Transverse colon (tissue), 3 donors: Measurements from ENCODE around the gene L3MBTL4.

Experiments
- CTCF ChIP-seq, 5 experiments: fragments of 200-600 bp in 3 of 5; fragments of 450-650 bp in 2 of 5; sonication (generic) in 3 of 5; IDR thresholded peaks; 1 replicate in 2 of 5; 2 replicates in 3 of 5; pipeline ENCODE4 v1.5.1; 2016 to 2017; ENCODE audit warnings: antibody characterized with exemption in 5 of 5, inconsistent platforms in 3 of 5, mild to moderate bottlenecking in 2 of 5, moderate library complexity in 1 of 5
- EP300 ChIP-seq: sonication (generic); formaldehyde crosslinking; IDR thresholded peaks from one replicate; pipeline ENCODE4 v1.6.1; 2017; ENCODE audit warnings: antibody characterized with exemption, low read depth
- POLR2A ChIP-seq: fragments of 450-650 bp; IDR thresholded peaks from one replicate; pipeline ENCODE4 v1.6.1; 2016; ENCODE audit warnings: antibody characterized with exemption, mild to moderate bottlenecking, moderate library complexity

- TF ChIP-seq CTCF (IDR thresholded peaks at IDR 0.05) (no peak), POLR2A (no peak), EP300 (no peak)
Observed at GRCh38 chr18:6396847-6397246, 17.9 kb downstream of the L3MBTL4 start.
